ENCODE data around the gene ZCCHC24.

The ZCCHC24 gene

DNA sequence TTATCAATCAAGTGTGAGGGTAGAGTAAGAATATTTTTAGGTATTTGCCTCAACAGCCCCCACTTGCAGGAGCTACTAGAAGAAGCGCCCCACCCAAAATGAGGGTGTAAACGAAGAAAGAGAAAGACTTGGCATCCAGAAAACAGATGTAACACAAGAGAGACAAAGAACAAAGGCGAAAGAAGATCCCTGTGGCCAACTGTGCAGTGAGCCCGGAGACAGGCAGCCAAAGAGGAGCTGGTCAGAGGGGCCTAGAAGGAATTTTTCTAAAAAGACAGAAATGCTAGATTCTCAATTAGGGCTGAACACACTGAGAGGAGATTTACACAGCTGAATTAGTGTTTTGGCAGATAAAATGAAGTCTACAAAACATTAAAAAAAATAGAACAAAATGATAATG lies 37.3 kb upstream of the ZCCHC24 start:
- no peaks in the 10 kb centered on the region for H3F3A ChIP-seq (ENCODE audit: insufficient read depth, low read length)
- H3K79me2 ChIP-seq (ENCODE audit: insufficient read depth, low read length), result no peaks in the 10 kb centered on the region
- no peak overlapping the region for H2AFZ ChIP-seq (ENCODE audit: low read length)
- H3K9me3 ChIP-seq (ENCODE audit: low read length), result no peaks in the 10 kb centered on the region
- no peak overlapping the region for H3K27ac ChIP-seq (ENCODE audit: low read depth, low read length, poor library complexity, severe bottlenecking)
- H3K4me2 ChIP-seq (ENCODE audit: low read length), result no peak overlapping the region
- no peak for TF ChIP-seq EZH2 (IDR thresholded peaks at IDR 0.05; ENCODE audit: borderline replicate concordance, low read length)
- TF ChIP-seq, protein P1, sequence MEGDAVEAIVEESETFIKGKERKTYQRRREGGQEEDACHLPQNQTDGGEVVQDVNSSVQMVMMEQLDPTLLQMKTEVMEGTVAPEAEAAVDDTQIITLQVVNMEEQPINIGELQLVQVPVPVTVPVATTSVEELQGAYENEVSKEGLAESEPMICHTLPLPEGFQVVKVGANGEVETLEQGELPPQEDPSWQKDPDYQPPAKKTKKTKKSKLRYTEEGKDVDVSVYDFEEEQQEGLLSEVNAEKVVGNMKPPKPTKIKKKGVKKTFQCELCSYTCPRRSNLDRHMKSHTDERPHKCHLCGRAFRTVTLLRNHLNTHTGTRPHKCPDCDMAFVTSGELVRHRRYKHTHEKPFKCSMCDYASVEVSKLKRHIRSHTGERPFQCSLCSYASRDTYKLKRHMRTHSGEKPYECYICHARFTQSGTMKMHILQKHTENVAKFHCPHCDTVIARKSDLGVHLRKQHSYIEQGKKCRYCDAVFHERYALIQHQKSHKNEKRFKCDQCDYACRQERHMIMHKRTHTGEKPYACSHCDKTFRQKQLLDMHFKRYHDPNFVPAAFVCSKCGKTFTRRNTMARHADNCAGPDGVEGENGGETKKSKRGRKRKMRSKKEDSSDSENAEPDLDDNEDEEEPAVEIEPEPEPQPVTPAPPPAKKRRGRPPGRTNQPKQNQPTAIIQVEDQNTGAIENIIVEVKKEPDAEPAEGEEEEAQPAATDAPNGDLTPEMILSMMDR (IDR thresholded peaks at IDR 0.05; ENCODE audit: low read length), result no peak
- no peaks in the 10 kb centered on the region for H3K36me3 ChIP-seq (ENCODE audit: insufficient read depth, low read length)
- H3K4me1 ChIP-seq (ENCODE audit: insufficient read depth, low read length, severe bottlenecking), result no peaks in the 10 kb centered on the region
- no peaks in the 10 kb centered on the region for H3K27me3 ChIP-seq (ENCODE audit: insufficient read depth, low read length)
- no peak overlapping the region for H3K4me3 ChIP-seq (ENCODE audit: low read depth, low read length, poor library complexity, severe bottlenecking)
- no peak overlapping the region for H3K9ac ChIP-seq (ENCODE audit: low read length)
- H4K20me1 ChIP-seq (ENCODE audit: insufficient read depth, low read length), result no peaks in the 10 kb centered on the region
- H3K9me2 ChIP-seq (ENCODE audit: low read depth, low read length), result no peaks in the 10 kb centered on the region

GRCh38 chr10:79482304-79482703 lies 36.9 kb upstream of the ZCCHC24 start:
- Histone ChIP-seq H3F3A (ENCODE audit: insufficient read depth, low read length) (no peaks in the 10 kb centered on the region), H4K20me1 (ENCODE audit: insufficient read depth, low read length) (no peaks in the 10 kb centered on the region), H3K4me1 (ENCODE audit: insufficient read depth, low read length, severe bottlenecking) (no peaks in the 10 kb centered on the region), H3K9me2 (ENCODE audit: low read depth, low read length) (no peaks in the 10 kb centered on the region), H3K4me3 (ENCODE audit: low read depth, low read length, poor library complexity, severe bottlenecking) (no peak overlapping the region), H3K27ac (ENCODE audit: low read depth, low read length, poor library complexity, severe bottlenecking) (no peak overlapping the region), H3K36me3 (ENCODE audit: insufficient read depth, low read length) (no peaks in the 10 kb centered on the region), H3K79me2 (ENCODE audit: insufficient read depth, low read length) (no peaks in the 10 kb centered on the region), H3K9me3 (ENCODE audit: low read length) (no peaks in the 10 kb centered on the region), H2AFZ (ENCODE audit: low read length) (no peak overlapping the region), H3K9ac (ENCODE audit: low read length) (no peak overlapping the region), H3K27me3 (ENCODE audit: insufficient read depth, low read length) (no peaks in the 10 kb centered on the region), H3K4me2 (ENCODE audit: low read length) (no peak overlapping the region)
- TF ChIP-seq, protein P1 (IDR thresholded peaks at IDR 0.05; ENCODE audit: low read length), result no peak
- no peak for TF ChIP-seq EZH2 (IDR thresholded peaks at IDR 0.05; ENCODE audit: borderline replicate concordance, low read length)

GRCh38 chr10:79479283-79479909 lies 34.0 kb upstream of the ZCCHC24 start:
- Histone ChIP-seq H3K4me3 (ENCODE audit: low read depth, low read length, poor library complexity, severe bottlenecking) (no peak overlapping the region), H3K79me2 (ENCODE audit: insufficient read depth, low read length) (no peaks in the 10 kb centered on the region), H3K9ac (ENCODE audit: low read length) (no peak overlapping the region), H3K27ac (ENCODE audit: low read depth, low read length, poor library complexity, severe bottlenecking) (no peak overlapping the region), H3K36me3 (ENCODE audit: insufficient read depth, low read length) (no peaks in the 10 kb centered on the region), H3K9me2 (ENCODE audit: low read depth, low read length) (no peaks in the 10 kb centered on the region), H3K4me1 (ENCODE audit: insufficient read depth, low read length, severe bottlenecking) (no peaks in the 10 kb centered on the region), H2AFZ (ENCODE audit: low read length) (no peak overlapping the region), H3K4me2 (ENCODE audit: low read length) (no peak overlapping the region), H4K20me1 (ENCODE audit: insufficient read depth, low read length) (no peaks in the 10 kb centered on the region), H3K27me3 (ENCODE audit: insufficient read depth, low read length) (no peaks in the 10 kb centered on the region), H3F3A (ENCODE audit: insufficient read depth, low read length) (no peaks in the 10 kb centered on the region), H3K9me3 (ENCODE audit: low read length) (no peaks in the 10 kb centered on the region)
- TF ChIP-seq, protein P1 (IDR thresholded peaks at IDR 0.05; ENCODE audit: low read length), result no peak
- no peak for TF ChIP-seq EZH2 (IDR thresholded peaks at IDR 0.05; ENCODE audit: borderline replicate concordance, low read length)
